AML-193 (cell line): Measurements from ENCODE around the gene HUS1B.
"Not testable (repeated sequence)": the region's sequence is repeated elsewhere in the genome, so short reads cannot be mapped to it uniquely, and the experiment has no call there.

ENCODE experiments used
- DNase-seq, 2 experiments: peaks; one replicate each; lab custom pipeline; 2025; lab: John Stamatoyannopoulos, UW

The HUS1B gene

GRCh38 chr6:678520-678919 is 21.6 kb upstream of the HUS1B start:
- DNase-seq = no peak

GRCh38 chr6:677919-678318 is 21.0 kb upstream of the HUS1B start:
- DNase-seq = no peak

DNA sequence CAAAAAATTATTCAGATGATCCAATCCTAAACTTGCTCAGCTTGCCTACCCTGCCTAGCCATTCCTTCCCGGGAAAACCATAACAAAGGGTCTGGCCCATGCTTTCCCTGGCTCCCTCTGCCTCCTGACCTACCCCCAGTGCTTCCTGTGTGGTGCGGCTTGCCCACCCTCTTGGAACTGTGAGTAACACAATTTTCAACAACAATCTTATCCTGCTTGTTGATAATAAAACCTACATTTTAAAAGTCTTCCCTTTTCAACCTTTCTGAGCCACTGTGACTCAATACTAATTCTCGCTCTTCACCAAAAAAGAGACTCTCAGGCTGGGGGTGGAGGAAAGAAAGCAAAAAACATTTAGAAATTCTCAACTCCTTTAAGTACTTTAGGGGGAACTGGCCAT is 18.1 kb upstream of the HUS1B start:
- no peak for DNase-seq

DNA sequence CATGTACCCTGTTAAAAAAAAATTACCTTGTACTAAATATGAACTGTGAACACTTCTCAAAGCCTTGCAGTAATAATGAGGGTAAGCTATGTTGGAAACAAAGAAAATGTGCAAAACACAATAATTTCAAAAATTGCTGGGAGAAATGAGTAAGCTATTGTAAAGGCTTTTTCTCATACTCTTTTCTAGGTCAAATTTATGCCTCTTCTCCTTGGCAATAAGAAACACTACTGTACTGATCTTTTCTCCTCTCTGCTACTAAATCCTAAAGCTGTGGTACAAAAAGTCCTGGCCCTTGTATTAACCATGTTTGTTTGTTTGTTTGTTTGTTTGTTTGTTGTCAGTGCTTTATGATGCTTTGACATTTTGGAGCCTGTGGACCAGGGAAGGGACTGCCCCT is 17.5 kb upstream of the HUS1B start:
- DNase-seq = no peak

DNA sequence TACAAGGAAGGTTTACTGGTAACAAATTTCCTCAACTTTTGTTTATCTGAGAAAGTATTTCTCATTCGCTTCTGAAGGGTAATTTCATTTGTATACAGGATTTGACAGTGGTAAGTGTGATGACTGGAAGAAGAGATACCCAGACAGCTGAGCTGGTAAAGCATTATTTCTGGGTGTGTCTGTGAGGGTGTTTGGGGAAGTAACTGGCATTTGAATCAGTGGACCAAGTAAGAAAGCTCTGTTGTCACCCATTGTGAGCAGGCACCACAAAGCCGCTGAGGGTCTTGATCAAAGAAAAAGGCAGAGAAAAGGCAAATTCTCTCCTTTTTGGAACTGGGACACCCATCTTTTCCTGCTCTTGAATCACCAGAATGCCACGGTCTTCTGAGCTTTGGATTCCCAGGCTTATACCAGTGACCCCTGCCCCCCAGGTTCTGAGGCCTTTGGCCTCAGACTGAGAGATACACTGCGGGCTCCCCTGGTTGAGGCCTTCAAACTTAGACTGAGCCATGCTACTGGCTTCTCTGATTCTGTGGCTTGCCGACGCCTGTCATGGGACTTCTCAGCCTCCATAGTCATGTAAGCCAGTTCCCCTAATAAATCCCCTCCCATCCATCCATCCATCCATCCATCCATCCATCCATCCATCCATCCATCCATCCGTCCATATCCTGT is 10.5 kb upstream of the HUS1B start:
- DNase-seq = no peak

DNA sequence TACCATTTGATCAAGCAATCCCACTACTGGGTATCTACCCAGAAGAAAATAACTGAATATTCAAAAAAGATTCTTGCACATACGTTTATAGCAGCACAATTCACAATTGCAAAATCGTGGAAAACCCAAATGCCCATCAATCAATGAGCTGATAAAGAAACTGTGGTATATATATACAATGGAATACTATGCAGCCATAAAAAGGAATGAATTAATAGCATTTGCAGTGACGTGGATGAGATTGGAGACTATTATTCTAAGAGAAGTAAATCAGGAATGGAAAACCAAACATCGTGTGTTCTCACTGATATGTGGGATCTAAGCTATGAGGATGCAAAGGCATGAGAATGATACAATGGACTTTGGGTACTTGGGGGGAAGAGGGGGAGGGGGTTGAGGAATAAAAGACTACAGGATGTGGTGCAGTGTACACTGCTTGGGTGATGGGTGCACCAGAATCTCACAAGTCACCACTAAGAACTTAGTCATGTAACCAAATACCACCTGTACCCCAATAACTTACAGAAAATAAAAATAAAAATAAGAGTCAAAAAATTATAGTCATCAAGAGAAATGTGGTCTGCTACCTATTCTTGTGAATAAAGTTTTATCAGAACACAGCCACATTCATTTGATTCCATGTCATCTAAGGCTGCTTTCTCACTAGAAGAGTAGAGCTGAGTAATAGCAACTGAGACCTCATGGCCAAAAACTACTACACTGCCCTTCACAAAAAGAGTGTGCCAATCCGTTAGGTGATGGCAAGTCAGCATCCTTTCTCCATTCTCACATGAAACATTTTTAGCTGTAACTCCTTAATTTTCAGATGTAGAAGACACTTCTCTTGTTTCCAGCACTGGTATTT is 8.7 kb upstream of the HUS1B start:
- no peak for DNase-seq

DNA sequence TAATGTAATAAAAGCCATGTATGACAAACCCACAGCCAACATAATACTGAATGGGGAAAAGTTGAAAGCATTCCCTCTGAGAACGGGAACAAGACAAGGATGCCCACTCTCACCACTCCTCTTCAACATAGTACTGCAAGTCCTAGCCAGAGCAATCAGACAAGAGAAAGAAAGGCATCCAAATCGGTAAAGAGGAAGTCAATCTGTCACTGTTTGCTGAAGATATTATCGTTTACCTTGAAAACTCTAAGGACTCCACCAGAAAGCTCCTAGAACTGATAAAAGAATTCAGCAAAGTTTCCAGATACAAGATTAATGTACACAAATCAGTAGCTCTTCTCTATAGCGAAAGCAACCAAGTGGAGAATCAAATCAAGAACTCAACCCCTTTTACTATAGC is 6.9 kb upstream of the HUS1B start:
- DNase-seq = not testable (repeated sequence)

- no peak for DNase-seq
Observed at GRCh38 chr6:659716-660581, 3.0 kb upstream of the HUS1B start.

GRCh38 chr6:658244-658643 is 1.3 kb upstream of the HUS1B start:
- no peak for DNase-seq

DNA sequence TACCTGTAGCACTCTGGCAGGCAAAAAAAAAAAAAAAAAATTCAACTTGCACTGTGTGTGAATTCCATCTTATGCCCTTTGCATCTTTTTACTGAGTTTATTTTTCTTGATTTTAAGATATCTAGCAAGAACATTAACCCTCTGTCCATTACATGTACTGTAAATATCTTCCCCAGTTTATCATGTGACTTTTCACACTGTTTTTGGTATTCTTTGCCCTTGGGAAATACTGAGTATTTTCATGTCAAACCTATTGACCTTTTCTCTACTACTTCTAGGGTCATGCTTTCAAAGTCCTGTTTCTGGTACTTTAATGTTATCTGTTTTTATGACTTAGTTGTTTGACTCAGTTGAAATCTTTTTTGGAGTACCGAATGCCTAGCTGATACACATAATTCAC is 843 bp upstream of the HUS1B start:
- no peak for DNase-seq

- DNase-seq = no peak
Observed at GRCh38 chr6:654136-654535, 2.8 kb downstream of the HUS1B start.

DNA sequence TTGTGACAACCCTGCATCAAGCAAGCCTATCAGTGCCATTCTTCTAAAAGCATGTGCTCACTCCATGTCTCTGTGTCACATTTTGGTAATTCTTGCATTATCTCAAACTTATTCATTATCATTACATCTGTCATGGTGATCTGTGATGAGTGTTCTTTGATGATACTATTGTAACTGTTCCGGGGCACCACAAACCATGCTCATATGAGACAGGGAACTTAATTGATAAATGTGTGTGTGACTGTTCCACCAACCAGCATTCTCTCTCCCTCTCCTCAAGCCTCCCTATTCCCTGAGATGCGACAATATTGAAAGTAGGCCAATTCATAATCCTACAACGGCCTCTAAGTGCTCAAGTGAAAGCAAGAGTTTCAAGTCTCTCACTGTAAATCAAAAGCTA is 4.0 kb downstream of the HUS1B start:
- no peak for DNase-seq

DNA sequence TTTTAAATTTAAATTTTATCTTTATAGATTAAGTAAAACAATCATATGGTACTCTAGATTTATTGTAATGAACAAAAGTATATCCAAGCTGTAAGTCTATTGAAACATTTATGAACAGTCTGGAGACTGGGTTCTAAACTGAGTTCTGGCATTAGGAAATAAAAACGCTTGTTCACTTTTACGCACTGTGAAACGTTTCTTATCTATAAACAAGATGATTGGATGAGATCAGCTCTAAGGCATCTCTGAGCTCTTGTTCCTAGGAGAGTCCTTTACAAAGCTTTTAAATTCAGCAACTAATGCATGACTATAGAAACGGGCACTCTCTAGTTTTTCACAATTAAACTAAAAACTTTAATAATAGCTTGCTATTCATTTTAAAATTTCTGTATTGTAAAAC is 6.8 kb downstream of the HUS1B start:
- no peak for DNase-seq

GRCh38 chr6:642805-643204 is 14.1 kb downstream of the HUS1B start:
- DNase-seq = no peak

DNA sequence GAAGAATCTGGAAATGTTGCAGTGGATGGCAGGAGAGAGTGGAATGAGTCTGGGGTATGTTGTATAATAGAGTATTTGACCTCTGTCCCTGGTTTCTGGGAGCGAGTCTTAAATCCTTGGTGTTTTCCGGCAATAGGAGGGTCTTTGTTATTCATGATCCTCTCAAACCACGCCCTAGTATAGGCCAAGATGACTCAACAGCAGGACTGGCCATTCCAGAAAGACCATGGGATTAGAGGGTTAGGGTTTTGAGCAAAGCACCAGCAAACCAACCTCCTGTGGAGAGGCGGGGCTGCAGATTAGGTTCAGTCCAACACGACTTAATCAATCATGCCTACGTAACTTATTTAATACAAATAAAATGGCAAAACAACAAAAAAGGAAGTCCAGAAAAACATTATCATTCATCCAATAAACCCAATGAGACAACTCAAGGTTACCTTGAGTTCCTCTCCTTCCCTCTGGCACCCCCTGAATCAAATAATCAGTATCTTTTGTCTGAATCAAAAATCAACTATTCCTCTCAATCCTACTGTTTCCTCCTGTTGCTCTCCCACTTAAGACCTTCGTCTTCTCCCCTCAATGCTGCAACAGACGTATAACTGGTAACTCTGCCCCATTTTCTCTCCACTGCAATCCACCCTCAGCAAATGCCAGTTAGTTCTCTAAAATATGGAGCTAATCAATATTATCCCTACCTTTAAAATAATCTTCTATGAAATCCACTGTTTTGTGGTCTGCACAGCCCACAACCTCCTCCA is 15.5 kb downstream of the HUS1B start:
- DNase-seq = no peak

- no peak for DNase-seq
Observed at GRCh38 chr6:636488-636887, 20.4 kb downstream of the HUS1B start.

- DNase-seq = no peak
Observed at GRCh38 chr6:635233-635632, 21.7 kb downstream of the HUS1B start.

GRCh38 chr6:633611-634010 is 23.3 kb downstream of the HUS1B start:
- no peak for DNase-seq

DNA sequence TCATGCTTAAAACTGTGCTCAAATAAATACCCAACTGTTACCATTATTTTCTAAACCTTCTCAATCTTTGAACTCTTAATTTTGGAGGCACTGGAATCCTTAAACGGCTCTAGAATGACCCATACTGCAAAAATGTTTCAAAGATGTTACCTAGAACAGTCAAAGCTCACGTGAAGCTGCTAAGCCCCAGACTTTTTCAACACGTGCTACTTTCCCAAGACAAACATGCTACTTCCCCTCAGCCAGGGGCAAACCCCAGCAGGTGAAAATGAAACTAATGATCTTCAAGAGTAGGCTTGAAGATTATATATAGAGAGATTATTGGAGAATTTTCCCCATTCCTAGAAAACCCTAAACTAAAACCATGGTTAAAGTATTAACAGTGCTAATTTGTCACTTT is 28.1 kb downstream of the HUS1B start:
- no peak for DNase-seq

DNA sequence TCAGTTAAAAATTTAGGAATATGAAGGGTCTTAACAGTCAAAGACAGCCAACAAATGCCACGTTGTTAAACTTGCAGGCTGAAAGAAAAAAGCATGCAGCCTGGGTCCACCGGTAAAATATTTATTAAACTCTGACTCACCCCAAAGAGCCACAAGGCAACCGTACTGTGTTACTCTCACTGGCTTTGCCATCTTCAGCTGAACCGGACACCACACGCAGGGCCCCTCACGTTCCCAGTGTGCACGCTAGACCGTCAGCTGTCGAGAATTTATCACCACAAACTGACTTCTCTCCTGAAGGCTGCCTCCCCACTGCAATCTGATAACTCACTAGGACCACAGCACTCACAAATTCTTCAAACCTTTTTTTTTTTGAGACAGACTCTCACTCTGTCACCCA is 30.7 kb downstream of the HUS1B start:
- DNase-seq = no peak

DNA sequence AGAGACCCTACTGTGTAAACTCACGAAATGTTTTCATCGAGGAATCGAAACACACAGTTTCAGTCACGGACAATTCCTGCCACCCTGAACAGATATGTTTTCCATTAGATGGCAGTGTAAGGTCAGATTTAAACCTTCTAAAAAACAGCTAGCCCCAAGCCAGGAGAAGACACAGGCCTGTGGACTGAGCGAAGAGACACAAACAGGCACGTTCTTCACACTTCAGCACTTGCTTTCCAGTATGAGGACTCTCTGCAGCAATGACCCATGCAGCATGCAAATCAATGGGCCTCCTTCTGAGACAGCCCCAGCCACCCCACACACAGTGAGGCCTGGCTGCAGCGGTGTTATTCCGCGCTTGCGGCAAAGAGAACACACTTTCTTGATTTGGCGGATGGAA is 31.9 kb downstream of the HUS1B start:
- no peak for DNase-seq

GRCh38 chr6:622462-622861 is 34.4 kb downstream of the HUS1B start:
- DNase-seq = no peak
